AG04450 (cell line): ENCODE results near the gene FCN3. TPM values are rescaled to one million over a fixed set of nuclear protein-coding genes. Genes with fewer than 3 reads are reported as not detected.
A peak's percentile ranks its signal among the peaks of the same experiment; 100 is the strongest.

Experiments used
- CTCF ChIA-PET: fragments of 300-600, 350-600 bp; formaldehyde crosslinking; extraction: SDS; loops from one replicate; lab custom pipeline; 2022; ENCODE audit warnings: antibody characterized with exemption, inconsistent platforms; lab: Charles Lee
- POLR2A ChIA-PET: fragments of 350-600 bp; formaldehyde crosslinking; extraction: SDS; loops from one replicate; lab custom pipeline; 2021; ENCODE audit warnings: antibody characterized with exemption, inconsistent platforms; lab: Yijun Ruan, JAX
- DNase-seq: peaks from one replicate; pipeline ENCODE4 v3.0.0-alpha.2; 2011; ENCODE audit warnings: low read depth, low spot score
- H3K27ac ChIP-seq: one replicate; pipeline ENCODE4 v1.5.1; 2012; ENCODE audit warnings: low read depth, low read length, control low read depth
- H3K27me3 ChIP-seq: one replicate; pipeline ENCODE4 v1.6.0; 2012; ENCODE audit warnings: low read length; ENCODE audit not compliant: control insufficient read depth, insufficient read depth
- H3K4me3 ChIP-seq: 2 replicates; pipeline ENCODE4 v1.5.1; 2011; ENCODE audit warnings: mild to moderate bottlenecking, low read depth, low read length, control low read depth
- H3K9me3 ChIP-seq: 2 replicates; pipeline ENCODE4 v1.5.1; 2012; ENCODE audit warnings: low read length; ENCODE audit not compliant: control insufficient read depth, insufficient read depth
- CTCF ChIP-seq: IDR thresholded peaks from 2 replicates; pipeline ENCODE4 v1.5.1; 2011; ENCODE audit warnings: low read depth, low read length, control low read depth, inconsistent platforms
- polyA plus RNA-seq: library from polyadenylated mRNA; depleted of rRNA; stranded (reverse); fragments of >200 nt; gene quantifications from 2 replicates; pipeline ENCODE4 v1.2.3, GENCODE V29; 2011

FCN3 gene
- polyA plus RNA-seq, 1 experiment = not detected

- H3K9me3 ChIP-seq = no peaks in the 10 kb centered on the region
- peak; percentile 76 for TF ChIP-seq CTCF
- DNase-seq = no peak
- ChIA-PET POLR2A (no interaction called here), CTCF (interaction anchor here (0.5 to 3.0 kb wide), 30 partner anchors 11 to 579 kb away, joined by 3 to 54 read pairs (median 4); partner anchors contain the start of gene AHDC1)
- no peaks in the 10 kb centered on the region for H3K27me3 ChIP-seq
- H3K27ac ChIP-seq = no peak overlapping the region
- no peak overlapping the region for H3K4me3 ChIP-seq
Measured at GRCh38 chr1:27416387-27417111, 41.9 kb upstream of the FCN3 start.

- Histone ChIP-seq H3K27ac (no peak overlapping the region), H3K4me3 (no peak overlapping the region), H3K9me3 (no peaks in the 10 kb centered on the region), H3K27me3 (no peaks in the 10 kb centered on the region)
- DNase-seq = no peak
- ChIA-PET CTCF (interaction anchor here (0.8 to 2.0 kb wide), 5 partner anchors 19 to 249 kb away, joined by 3 to 7 read pairs (median 4); no protein-coding TSS in a partner anchor), POLR2A (no interaction called here)
- no peak for TF ChIP-seq CTCF
Measured at GRCh38 chr1:27414091-27414490, 39.5 kb upstream of the FCN3 start.

- H3K27ac ChIP-seq = no peak overlapping the region
- ChIA-PET CTCF (interaction anchor here (0.6 to 2.0 kb wide), 7 partner anchors 9 to 250 kb away, joined by 3 to 7 read pairs (median 4); no protein-coding TSS in a partner anchor), POLR2A (no interaction called here)
- TF ChIP-seq CTCF = no peak
- no peak for DNase-seq
- H3K4me3 ChIP-seq = no peak overlapping the region
- H3K9me3 ChIP-seq = no peaks in the 10 kb centered on the region
- no peaks in the 10 kb centered on the region for H3K27me3 ChIP-seq
Measured at GRCh38 chr1:27413004-27413403, 38.4 kb upstream of the FCN3 start.

- no peak for DNase-seq
- no peak overlapping the region for H3K27ac ChIP-seq
- no peaks in the 10 kb centered on the region for H3K9me3 ChIP-seq
- ChIA-PET CTCF (interaction anchor here (0.6 to 2.0 kb wide), 3 partner anchors 13 to 112 kb away, joined by 3 to 7 read pairs (median 4); no protein-coding TSS in a partner anchor), POLR2A (no interaction called here)
- no peak overlapping the region for H3K4me3 ChIP-seq
- no peak for TF ChIP-seq CTCF
- no peaks in the 10 kb centered on the region for H3K27me3 ChIP-seq
Measured at GRCh38 chr1:27412502-27412901, 37.9 kb upstream of the FCN3 start.

GRCh38 chr1:27410709-27411108 is 36.1 kb upstream of the FCN3 start:
- ChIA-PET POLR2A (no interaction called here), CTCF (interaction anchor here (1.0 to 2.5 kb wide), 3 partner anchors 15 to 198 kb away, joined by 3 to 8 read pairs (median 3); no protein-coding TSS in a partner anchor)
- Histone ChIP-seq H3K9me3 (no peaks in the 10 kb centered on the region), H3K4me3 (no peak overlapping the region), H3K27me3 (no peaks in the 10 kb centered on the region), H3K27ac (no peak overlapping the region)
- no peak for DNase-seq
- TF ChIP-seq CTCF = no peak
